MCF 10A (cell line): ENCODE results near the gene NTPCR. TPM values are rescaled to one million over a fixed set of nuclear protein-coding genes. Genes with fewer than 3 reads are reported as not detected.

Experiments
- BruUV-seq: library from RNA; stranded (reverse); fragments of 400-500 nt; replicated peaks from 2 replicates; lab custom pipeline; 2021; lab: Mats Ljungman, UMichigan
- CTCF ChIA-PET: fragments of 300-600 bp; sonication (Branson Sonifier 250); formaldehyde crosslinking; extraction: SDS; loops from one replicate; lab custom pipeline; 2021; ENCODE audit warnings: antibody characterized with exemption, inconsistent platforms; lab: Yijun Ruan, JAX
- POLR2A ChIA-PET: fragments of 300-600, 350-650 bp; sonication (Branson Sonifier 250); formaldehyde crosslinking; extraction: SDS; loops from one replicate; lab custom pipeline; 2020; ENCODE audit warnings: antibody characterized with exemption, inconsistent platforms; lab: Yijun Ruan, JAX
- DNase-seq: peaks from one replicate; pipeline ENCODE4 v3.0.0-alpha.2; 2018; ENCODE audit not compliant: unreplicated experiment
- H3K27ac Mint-ChIP-seq: one replicate; pipeline ENCODE4 v1.8.0; 2022; ENCODE audit warnings: mild to moderate bottlenecking, low read depth, mixed read lengths; ENCODE audit not compliant: unreplicated experiment
- H3K27me3 Mint-ChIP-seq: one replicate; pipeline ENCODE4 v1.8.0; 2022; ENCODE audit warnings: mixed read lengths; ENCODE audit not compliant: insufficient read depth, unreplicated experiment
- H3K36me3 Mint-ChIP-seq: one replicate; pipeline ENCODE4 v1.8.0; 2022; ENCODE audit warnings: mild to moderate bottlenecking, moderate library complexity, mixed read lengths; ENCODE audit not compliant: insufficient read depth, unreplicated experiment
- H3K4me1 Mint-ChIP-seq: one replicate; pipeline ENCODE4 v1.8.0; 2022; ENCODE audit warnings: mixed read lengths; ENCODE audit not compliant: insufficient read depth, unreplicated experiment
- H3K4me3 Mint-ChIP-seq: one replicate; pipeline ENCODE4 v1.8.0; 2022; ENCODE audit warnings: mild to moderate bottlenecking, moderate library complexity, mixed read lengths; ENCODE audit not compliant: unreplicated experiment
- H3K9me3 Mint-ChIP-seq: one replicate; pipeline ENCODE4 v1.8.0; 2022; ENCODE audit warnings: mixed read lengths; ENCODE audit not compliant: unreplicated experiment
- intact Hi-C: fragments of 100-400 bp; cut with micrococcal nuclease; formaldehyde crosslinking; loops from 2 replicates; pipeline ENCODE4 v1.14.1; 2022
- total RNA-seq: library from RNA; stranded (reverse); gene quantifications from 2 replicates; pipeline ENCODE4 v1.2.3, GENCODE V29; 2022
- TF ChIP-seq, protein P1 (sequence below): fragments of 200-600 bp; IDR thresholded peaks from one replicate; pipeline ENCODE4 v1.8.0; 2022; ENCODE audit warnings: antibody characterized with exemption, mild to moderate bottlenecking; ENCODE audit not compliant: unreplicated experiment

NTPCR gene
- total RNA-seq, 1 experiment from 2014 or later, result 129 TPM

GRCh38 chr1:232902774-232903350 lies 47.5 kb upstream of the NTPCR start:
- BruUV-seq, result no TSS peak
- CTCF ChIA-PET, result interaction anchor here (0.6 to 1.6 kb wide), 3 partner anchors 18 to 259 kb away, joined by 3 to 5 read pairs (median 5); no protein-coding TSS in a partner anchor

GRCh38 chr1:232904131-232904530 lies 46.3 kb upstream of the NTPCR start:
- ChIA-PET CTCF (interaction anchor here (0.6 to 1.6 kb wide), 5 partner anchors 16 to 160 kb away, joined by 3 to 5 read pairs (median 4); no protein-coding TSS in a partner anchor), POLR2A (interaction anchor here (0.8 to 2.9 kb wide), 7 partner anchors 9 to 110 kb away, joined by 3 to 19 read pairs (median 4); no protein-coding TSS in a partner anchor)
- Mint-ChIP-seq H3K4me3 (no peak overlapping the region), H3K4me1 (no peaks in the 10 kb centered on the region), H3K27ac (no peak overlapping the region), H3K9me3 (no peaks in the 10 kb centered on the region), H3K36me3 (no peaks in the 10 kb centered on the region), H3K27me3 (no peaks in the 10 kb centered on the region)
- intact Hi-C loops, result no loop called here
- DNase-seq, result no peak
- TF ChIP-seq, protein P1, sequence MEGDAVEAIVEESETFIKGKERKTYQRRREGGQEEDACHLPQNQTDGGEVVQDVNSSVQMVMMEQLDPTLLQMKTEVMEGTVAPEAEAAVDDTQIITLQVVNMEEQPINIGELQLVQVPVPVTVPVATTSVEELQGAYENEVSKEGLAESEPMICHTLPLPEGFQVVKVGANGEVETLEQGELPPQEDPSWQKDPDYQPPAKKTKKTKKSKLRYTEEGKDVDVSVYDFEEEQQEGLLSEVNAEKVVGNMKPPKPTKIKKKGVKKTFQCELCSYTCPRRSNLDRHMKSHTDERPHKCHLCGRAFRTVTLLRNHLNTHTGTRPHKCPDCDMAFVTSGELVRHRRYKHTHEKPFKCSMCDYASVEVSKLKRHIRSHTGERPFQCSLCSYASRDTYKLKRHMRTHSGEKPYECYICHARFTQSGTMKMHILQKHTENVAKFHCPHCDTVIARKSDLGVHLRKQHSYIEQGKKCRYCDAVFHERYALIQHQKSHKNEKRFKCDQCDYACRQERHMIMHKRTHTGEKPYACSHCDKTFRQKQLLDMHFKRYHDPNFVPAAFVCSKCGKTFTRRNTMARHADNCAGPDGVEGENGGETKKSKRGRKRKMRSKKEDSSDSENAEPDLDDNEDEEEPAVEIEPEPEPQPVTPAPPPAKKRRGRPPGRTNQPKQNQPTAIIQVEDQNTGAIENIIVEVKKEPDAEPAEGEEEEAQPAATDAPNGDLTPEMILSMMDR, result no peak
- BruUV-seq, result no TSS peak

More at GRCh38 chr1:232902774-232903350, 47.5 kb upstream of the NTPCR start:
- POLR2A ChIA-PET, result interaction anchor here (0.7 kb wide), 1 partner anchor 76 kb away, joined by 3 read pairs; no protein-coding TSS in a partner anchor
- DNase-seq, result no peak
- intact Hi-C loops, result no loop called here
- Mint-ChIP-seq H3K4me1 (no peaks in the 10 kb centered on the region), H3K9me3 (no peaks in the 10 kb centered on the region), H3K36me3 (no peaks in the 10 kb centered on the region), H3K27ac (no peak overlapping the region), H3K27me3 (no peaks in the 10 kb centered on the region), H3K4me3 (no peak overlapping the region)
- TF ChIP-seq, protein P1, result no peak

- H3K4me3 Mint-ChIP-seq, result no peak overlapping the region
- H3K36me3 Mint-ChIP-seq, result no peaks in the 10 kb centered on the region
- no TSS peak for BruUV-seq
- H3K27ac Mint-ChIP-seq, result no peak overlapping the region
- DNase-seq, result peak; percentile 54
- intact Hi-C loops, result no loop called here
- H3K27me3 Mint-ChIP-seq, result no peaks in the 10 kb centered on the region
- no peaks in the 10 kb centered on the region for H3K9me3 Mint-ChIP-seq
- ChIA-PET CTCF (interaction anchor here (1.0 to 1.6 kb wide), 3 partner anchors 16 to 92 kb away, joined by 3 to 5 read pairs (median 4); no protein-coding TSS in a partner anchor), POLR2A (interaction anchor here (0.8 to 2.9 kb wide), 7 partner anchors 9 to 111 kb away, joined by 3 to 19 read pairs (median 3); no protein-coding TSS in a partner anchor)
- TF ChIP-seq, protein P1, result no peak
- no peaks in the 10 kb centered on the region for H3K4me1 Mint-ChIP-seq
Measured at GRCh38 chr1:232904566-232904965, 45.8 kb upstream of the NTPCR start.

GRCh38 chr1:232905331-232906034 lies 44.9 kb upstream of the NTPCR start:
- ChIA-PET CTCF (interaction anchor here (0.5 to 1.0 kb wide), 3 partner anchors 16 to 93 kb away, joined by 3 read pairs; no protein-coding TSS in a partner anchor), POLR2A (interaction anchor here (1.0 to 2.9 kb wide), 4 partner anchors 8 to 112 kb away, joined by 3 to 19 read pairs (median 4); no protein-coding TSS in a partner anchor)
- BruUV-seq, result no TSS peak
- Mint-ChIP-seq H3K36me3 (no peaks in the 10 kb centered on the region), H3K27ac (no peak overlapping the region), H3K4me1 (no peaks in the 10 kb centered on the region), H3K27me3 (no peaks in the 10 kb centered on the region), H3K4me3 (no peak overlapping the region), H3K9me3 (no peaks in the 10 kb centered on the region)
- intact Hi-C loops, result no loop called here
- TF ChIP-seq, protein P1, result no peak
- DNase-seq, result peak; percentile 33
